ENCODE results near the gene SEPTIN2. TPM values are rescaled to one million over a fixed set of nuclear protein-coding genes. Genes with fewer than 3 reads are reported as not detected.
"Not testable (repeated sequence)": the region's sequence is repeated elsewhere in the genome, so short reads cannot be mapped to it uniquely, and the experiment has no call there.

The SEPTIN2 gene
- total RNA-seq, 2 donors from 2014 or later = 190 to 216 TPM

- H3K27ac Mint-ChIP-seq = peak overlapping the region; percentile 95
- no peak overlapping the region for H3K4me3 Mint-ChIP-seq
- ATAC-seq (no peak), DNase-seq (no peak)
- H3K9me3 ChIP-seq (ENCODE audit: control insufficient read depth, low read length, poor library complexity, severe bottlenecking) = no peaks in the 10 kb centered on the region
- peaks cover 1% of the 10 kb centered on the region for H3K36me3 Mint-ChIP-seq (ENCODE audit: low read depth)
- no peaks in the 10 kb centered on the region for H3K27me3 Mint-ChIP-seq
- peaks cover 51% of the 10 kb centered on the region for H3K4me1 Mint-ChIP-seq
These were observed 3.6 kb upstream of the SEPTIN2 start for GRCh38 chr2:241312082-241312481.

- H3K36me3 Mint-ChIP-seq (ENCODE audit: low read depth) = peaks cover 2% of the 10 kb centered on the region
These were observed 2.1 kb upstream of the SEPTIN2 start for GRCh38 chr2:241313543-241314095.

GRCh38 chr2:241314226-241315092 lies 1.3 kb upstream of the SEPTIN2 start:
- Mint-ChIP-seq H3K36me3 (ENCODE audit: low read depth) (peaks cover 2% of the 10 kb centered on the region), H3K4me1 (peaks cover 53% of the 10 kb centered on the region), H3K27ac (peak overlapping the region; percentile 99), H3K4me3 (peak overlapping the region; percentile 98), H3K27me3 (no peaks in the 10 kb centered on the region)
- no peak for DNase-seq
- H3K9me3 ChIP-seq (ENCODE audit: control insufficient read depth, low read length, poor library complexity, severe bottlenecking) = no peaks in the 10 kb centered on the region
- ATAC-seq = no peak

More at GRCh38 chr2:241313543-241314095, 2.1 kb upstream of the SEPTIN2 start:
- Mint-ChIP-seq H3K4me1 (peaks cover 58% of the 10 kb centered on the region), H3K27me3 (no peaks in the 10 kb centered on the region), H3K27ac (peak overlapping the region; percentile 99), H3K4me3 (peak overlapping the region; percentile 98)
- DNase-seq = no peak
- no peak for ATAC-seq
- no peaks in the 10 kb centered on the region for H3K9me3 ChIP-seq (ENCODE audit: control insufficient read depth, low read length, poor library complexity, severe bottlenecking)

- peaks cover 6% of the 10 kb centered on the region for H3K36me3 Mint-ChIP-seq (ENCODE audit: low read depth)
These were observed 439 bp upstream of the SEPTIN2 start, which contains the start of gene HDLBP for GRCh38 chr2:241315093-241315878. Gene HDLBP, minus strand, starts transcription at chr2:241315672. Its CDS starts 48,803 bp downstream, at chr2:241266869.

GRCh38 chr2:241316825-241317224 lies 1.1 kb downstream of the SEPTIN2 start:
- Mint-ChIP-seq H3K4me1 (peaks cover 55% of the 10 kb centered on the region), H3K36me3 (ENCODE audit: low read depth) (peaks cover 8% of the 10 kb centered on the region)
- DNase-seq = no peak

More at GRCh38 chr2:241315093-241315878, 439 bp upstream of the SEPTIN2 start, which contains the start of gene HDLBP:
- no peaks in the 10 kb centered on the region for H3K9me3 ChIP-seq (ENCODE audit: control insufficient read depth, low read length, poor library complexity, severe bottlenecking)
- H3K4me1 Mint-ChIP-seq = peaks cover 54% of the 10 kb centered on the region
- no peaks in the 10 kb centered on the region for H3K27me3 Mint-ChIP-seq
- DNase-seq (peak; percentile 100), ATAC-seq (peak; percentile 77)
- peak within 1 kb of the TSS; percentile 98 for H3K4me3 Mint-ChIP-seq
- H3K27ac Mint-ChIP-seq = peak within 1 kb of the TSS; percentile 99

GRCh38 chr2:241317391-241317790 lies 1.7 kb downstream of the SEPTIN2 start:
- H3K4me3 Mint-ChIP-seq = peak overlapping the region; percentile 98
- H3K36me3 Mint-ChIP-seq (ENCODE audit: low read depth) = peaks cover 8% of the 10 kb centered on the region
- peak overlapping the region; percentile 99 for H3K27ac Mint-ChIP-seq
- no peaks in the 10 kb centered on the region for H3K27me3 Mint-ChIP-seq
- ATAC-seq (no peak), DNase-seq (no peak)
- H3K4me1 Mint-ChIP-seq = peaks cover 54% of the 10 kb centered on the region
- H3K9me3 ChIP-seq (ENCODE audit: control insufficient read depth, low read length, poor library complexity, severe bottlenecking) = no peaks in the 10 kb centered on the region

More at GRCh38 chr2:241316825-241317224, 1.1 kb downstream of the SEPTIN2 start:
- H3K27me3 Mint-ChIP-seq = no peaks in the 10 kb centered on the region
- peak overlapping the region; percentile 99 for H3K27ac Mint-ChIP-seq
- H3K9me3 ChIP-seq (ENCODE audit: control insufficient read depth, low read length, poor library complexity, severe bottlenecking) = no peaks in the 10 kb centered on the region
- no peak for ATAC-seq
- peak overlapping the region; percentile 98 for H3K4me3 Mint-ChIP-seq

- H3K36me3 Mint-ChIP-seq (ENCODE audit: low read depth) = not testable (repeated sequence)
These were observed 3.1 kb downstream of the SEPTIN2 start for GRCh38 chr2:241318830-241319229.

GRCh38 chr2:241320394-241320793 lies 4.7 kb downstream of the SEPTIN2 start:
- no peaks in the 10 kb centered on the region for H3K9me3 ChIP-seq (ENCODE audit: control insufficient read depth, low read length, poor library complexity, severe bottlenecking)
- Mint-ChIP-seq H3K4me3 (peak overlapping the region; percentile 62), H3K27ac (peak overlapping the region; percentile 74), H3K4me1 (peaks cover 56% of the 10 kb centered on the region), H3K36me3 (ENCODE audit: low read depth) (peaks cover 11% of the 10 kb centered on the region), H3K27me3 (no peaks in the 10 kb centered on the region)
- ATAC-seq (no peak), DNase-seq (no peak)

More at GRCh38 chr2:241318830-241319229, 3.1 kb downstream of the SEPTIN2 start:
- not testable (repeated sequence) for H3K27me3 Mint-ChIP-seq; ATAC-seq; DNase-seq; H3K9me3 ChIP-seq (ENCODE audit: control insufficient read depth, low read length, poor library complexity, severe bottlenecking)
- H3K4me1 Mint-ChIP-seq = peaks cover 55% of the 10 kb centered on the region
- H3K27ac Mint-ChIP-seq = peak overlapping the region; percentile 99
- peak overlapping the region; percentile 56 for H3K4me3 Mint-ChIP-seq

- Mint-ChIP-seq H3K4me1 (peaks cover 54% of the 10 kb centered on the region), H3K27ac (peak overlapping the region; percentile 74), H3K27me3 (no peaks in the 10 kb centered on the region), H3K4me3 (peak overlapping the region; percentile 62), H3K36me3 (ENCODE audit: low read depth) (peaks cover 11% of the 10 kb centered on the region)
- DNase-seq = no peak
- H3K9me3 ChIP-seq (ENCODE audit: control insufficient read depth, low read length, poor library complexity, severe bottlenecking) = no peaks in the 10 kb centered on the region
- ATAC-seq = no peak
These were observed 5.3 kb downstream of the SEPTIN2 start for GRCh38 chr2:241321033-241321432.

GRCh38 chr2:241321886-241322285 lies 6.2 kb downstream of the SEPTIN2 start:
- no peaks in the 10 kb centered on the region for H3K9me3 ChIP-seq (ENCODE audit: control insufficient read depth, low read length, poor library complexity, severe bottlenecking)
- Mint-ChIP-seq H3K36me3 (ENCODE audit: low read depth) (peaks cover 11% of the 10 kb centered on the region), H3K27me3 (no peaks in the 10 kb centered on the region), H3K4me3 (peak overlapping the region; percentile 62), H3K4me1 (peaks cover 52% of the 10 kb centered on the region), H3K27ac (peak overlapping the region; percentile 74)
- DNase-seq (no peak), ATAC-seq (no peak)

- DNase-seq (no peak), ATAC-seq (no peak)
- no peaks in the 10 kb centered on the region for H3K9me3 ChIP-seq (ENCODE audit: control insufficient read depth, low read length, poor library complexity, severe bottlenecking)
- Mint-ChIP-seq H3K36me3 (ENCODE audit: low read depth) (peaks cover 15% of the 10 kb centered on the region), H3K27me3 (no peaks in the 10 kb centered on the region), H3K27ac (peak overlapping the region; percentile 39), H3K4me1 (peaks cover 43% of the 10 kb centered on the region), H3K4me3 (peak overlapping the region; percentile 52)
These were observed 8.1 kb downstream of the SEPTIN2 start for GRCh38 chr2:241323778-241324177.

GRCh38 chr2:241324775-241325174 lies 9.1 kb downstream of the SEPTIN2 start:
- no peak overlapping the region for H3K4me3 Mint-ChIP-seq
- H3K9me3 ChIP-seq (ENCODE audit: control insufficient read depth, low read length, poor library complexity, severe bottlenecking) = no peaks in the 10 kb centered on the region
- no peak for DNase-seq
- no peaks in the 10 kb centered on the region for H3K27me3 Mint-ChIP-seq
- peak overlapping the region; percentile 39 for H3K27ac Mint-ChIP-seq
- ATAC-seq = no peak
- H3K36me3 Mint-ChIP-seq (ENCODE audit: low read depth) = peaks cover 14% of the 10 kb centered on the region
- H3K4me1 Mint-ChIP-seq = peaks cover 39% of the 10 kb centered on the region

GRCh38 chr2:241325257-241325656 lies 9.5 kb downstream of the SEPTIN2 start:
- Mint-ChIP-seq H3K4me1 (peaks cover 34% of the 10 kb centered on the region), H3K27ac (peak overlapping the region; percentile 34), H3K4me3 (no peak overlapping the region), H3K36me3 (ENCODE audit: low read depth) (peaks cover 11% of the 10 kb centered on the region), H3K27me3 (no peaks in the 10 kb centered on the region)
- DNase-seq (no peak), ATAC-seq (no peak)
- no peaks in the 10 kb centered on the region for H3K9me3 ChIP-seq (ENCODE audit: control insufficient read depth, low read length, poor library complexity, severe bottlenecking)
